ENCODE results near the gene GDPD1. TPM values are rescaled to one million over a fixed set of nuclear protein-coding genes. Genes with fewer than 3 reads are reported as not detected.
"Not testable (repeated sequence)": the region's sequence is repeated elsewhere in the genome, so short reads cannot be mapped to it uniquely, and the experiment has no call there.

Gene GDPD1
- total RNA-seq, 4 donors from 2014 or later = 0.29 to 0.95 (median 0.29) TPM; not detected in 1

DNA sequence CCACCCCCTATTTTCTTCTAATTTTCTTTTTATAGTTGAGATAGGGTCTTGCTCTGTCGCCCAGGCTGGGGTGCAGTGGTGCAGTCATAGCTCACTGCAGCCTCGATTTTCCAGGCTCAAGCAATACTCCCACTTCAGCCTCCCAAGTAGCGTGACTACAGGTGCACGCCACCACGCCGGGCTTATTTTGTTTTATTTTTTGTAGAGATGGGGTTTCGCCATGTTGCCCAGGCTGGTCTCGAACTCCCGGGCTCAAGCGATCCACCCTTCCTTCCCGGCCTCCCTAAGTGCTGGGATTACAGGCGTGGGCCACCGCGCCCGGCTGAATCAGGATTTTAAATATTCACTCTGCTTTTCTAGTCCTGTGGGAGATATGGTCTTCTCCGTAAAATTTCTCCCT, 941 bp upstream of the GDPD1 start:
- in situ Hi-C loops (cut with MboI; ENCODE audit: low sequenced_read_pairs in 4 of 4) (no loop called here), intact Hi-C loops (cut with DNase I; ENCODE audit: low total_unique reads) (no loop called here)
- peaks cover 0 to 5% of the 10 kb centered on the region in 2 donors for H3K36me3 ChIP-seq
- no peak for ATAC-seq
- H3K4me3 ChIP-seq = no peak overlapping the region
- no peak overlapping the region for H3K27ac ChIP-seq
- H3K9me3 ChIP-seq = no peaks in the 10 kb centered on the region
- peaks cover 4 to 5% of the 10 kb centered on the region in 2 donors for H3K4me1 ChIP-seq
- DNase-seq = no peak
- TF ChIP-seq CTCF (IDR thresholded peaks at IDR 0.05 in 4 of 5, conservative IDR thresholded peaks at IDR 0.05 in 1 of 5) (no peak), POLR2A (IDR thresholded peaks at IDR 0.05) (no peak)
- H3K27me3 ChIP-seq = no peaks in the 10 kb centered on the region

- H3K27ac ChIP-seq = peak overlapping the region in 3 of 4 donors; percentile 75 to 90 (median 89)
Observed at GRCh38 chr17:59219992-59220327, 351 bp upstream of the GDPD1 start.

GRCh38 chr17:59221159-59221847, 992 bp downstream of the GDPD1 start:
- in situ Hi-C loops (cut with MboI; ENCODE audit: low sequenced_read_pairs in 4 of 4) (no loop called here), intact Hi-C loops (cut with DNase I; ENCODE audit: low total_unique reads) (loop anchor here (5.0 kb wide), 2 partner anchors 64 to 216 kb away; partner anchors contain the start of genes PRR11 and SKA2)
- H3K27ac ChIP-seq = peak overlapping the region; percentile 75 to 90 (median 88)
- no peaks in the 10 kb centered on the region for H3K27me3 ChIP-seq
- DNase-seq (no peak), ATAC-seq (peak; percentile 5 to 14)
- H3K9me3 ChIP-seq = no peaks in the 10 kb centered on the region
- no peak for TF ChIP-seq POLR2A (IDR thresholded peaks at IDR 0.05)
- TF ChIP-seq CTCF (IDR thresholded peaks at IDR 0.05 in 4 of 5, conservative IDR thresholded peaks at IDR 0.05 in 1 of 5) = no peak
- peaks cover 4 to 5% of the 10 kb centered on the region in 2 donors for H3K4me1 ChIP-seq
- peak overlapping the region; percentile 76 to 100 (median 96) for H3K4me3 ChIP-seq
- no peaks in the 10 kb centered on the region for H3K36me3 ChIP-seq

More at GRCh38 chr17:59219992-59220327, 351 bp upstream of the GDPD1 start:
- peaks cover 4 to 5% of the 10 kb centered on the region in 2 donors for H3K4me1 ChIP-seq
- intact Hi-C loops (cut with DNase I; ENCODE audit: low total_unique reads) (loop anchor here (1.0 to 5.0 kb wide), 4 partner anchors 11 to 217 kb away; partner anchors contain the start of genes PRR11, SKA2 and YPEL2), in situ Hi-C loops (cut with MboI; ENCODE audit: low sequenced_read_pairs in 4 of 4) (no loop called here)
- H3K9me3 ChIP-seq = no peaks in the 10 kb centered on the region
- peaks cover 0 to under 1% of the 10 kb centered on the region in 2 donors for H3K36me3 ChIP-seq
- DNase-seq = no peak
- TF ChIP-seq CTCF (IDR thresholded peaks at IDR 0.05 in 4 of 5, conservative IDR thresholded peaks at IDR 0.05 in 1 of 5) (no peak), POLR2A (IDR thresholded peaks at IDR 0.05) (no peak)
- no peak for ATAC-seq
- H3K27me3 ChIP-seq = no peaks in the 10 kb centered on the region
- H3K4me3 ChIP-seq = peak overlapping the region; percentile 76 to 100 (median 96)

- no peaks in the 10 kb centered on the region for H3K9me3 ChIP-seq
- no peak for TF ChIP-seq POLR2A (IDR thresholded peaks at IDR 0.05)
- TF ChIP-seq CTCF (IDR thresholded peaks at IDR 0.05 in 4 of 5, conservative IDR thresholded peaks at IDR 0.05 in 1 of 5) = no peak
- no peak overlapping the region for H3K4me3 ChIP-seq
- no peak overlapping the region for H3K27ac ChIP-seq
- ATAC-seq = no peak
- DNase-seq = no peak
- in situ Hi-C loops (cut with MboI; ENCODE audit: low sequenced_read_pairs in 4 of 4) (no loop called here), intact Hi-C loops (cut with DNase I; ENCODE audit: low total_unique reads) (loop anchor here (5.0 kb wide), 2 partner anchors 67 to 213 kb away; partner anchors contain the start of genes PRR11 and SKA2)
- H3K27me3 ChIP-seq = no peaks in the 10 kb centered on the region
- H3K4me1 ChIP-seq = peaks cover 4 to 5% of the 10 kb centered on the region in 2 donors
- no peaks in the 10 kb centered on the region for H3K36me3 ChIP-seq
Observed at GRCh38 chr17:59223813-59224212, 3.5 kb downstream of the GDPD1 start.

GRCh38 chr17:59228588-59228987, 8.3 kb downstream of the GDPD1 start:
- H3K27me3 ChIP-seq; ATAC-seq; in situ Hi-C loops (cut with MboI; ENCODE audit: low sequenced_read_pairs in 4 of 4); H3K27ac ChIP-seq; H3K4me1 ChIP-seq; H3K4me3 ChIP-seq; H3K9me3 ChIP-seq; DNase-seq; H3K36me3 ChIP-seq; intact Hi-C loops (cut with DNase I; ENCODE audit: low total_unique reads): not testable (repeated sequence)

Measured in gastrocnemius medialis (tissue), 4 donors.